ENCODE measurements around the gene PVRIG. TPM values are rescaled to one million over a fixed set of nuclear protein-coding genes. Genes with fewer than 3 reads are reported as not detected.
"Not testable (repeated sequence)": the region's sequence is repeated elsewhere in the genome, so short reads cannot be mapped to it uniquely, and the experiment has no call there.

Gene PVRIG
- total and polyA plus RNA-seq, 4 donors, result 0.41 to 1.6 (median 0.67) TPM

DNA sequence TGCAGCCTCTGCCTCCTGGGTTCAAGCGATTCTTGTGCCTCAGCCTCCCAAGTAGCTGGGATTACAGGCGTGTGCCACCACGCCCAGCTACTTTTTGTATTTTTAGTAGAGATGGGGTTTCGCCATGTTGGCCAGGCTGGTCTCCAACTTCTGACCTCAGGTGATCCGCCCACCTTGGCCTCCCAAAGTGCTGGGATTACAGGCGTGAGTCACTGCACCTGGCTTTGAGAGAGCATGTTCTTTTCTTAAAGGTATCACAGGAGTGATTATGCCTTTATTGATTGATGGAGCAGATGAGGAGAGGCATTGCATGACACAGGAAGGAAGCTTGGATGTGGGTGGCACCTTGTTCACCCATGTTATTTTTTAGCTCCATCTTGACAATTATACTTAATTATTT, 36.7 kb upstream of the PVRIG start:
- not testable (repeated sequence) for H3K27ac ChIP-seq (ENCODE audit: low read depth in 1 of 2, low read length in 1 of 2); H3K36me3 ChIP-seq (ENCODE audit: control insufficient read depth in 4 of 4, insufficient read depth in 4 of 4, low read length in 4 of 4); H3K27me3 ChIP-seq (ENCODE audit: control insufficient read depth in 3 of 3, insufficient read depth in 3 of 3, low read length in 2 of 3); H3K4me3 ChIP-seq; ATAC-seq (ENCODE audit: insufficient read depth, low FRiP score); H3K4me1 ChIP-seq (ENCODE audit: control insufficient read depth in 5 of 5, insufficient read depth in 5 of 5, low read length in 5 of 5); H3K9ac ChIP-seq (ENCODE audit: insufficient read depth in 1 of 2, low read length in 2 of 2); DNase-seq; H3K9me3 ChIP-seq (ENCODE audit: control insufficient read depth in 4 of 4, insufficient read depth in 3 of 4, low read length in 3 of 4)
- WGBS, 2 donors, result 91 to 97% methylated on average over 6 of the region's 6 CpGs

DNA sequence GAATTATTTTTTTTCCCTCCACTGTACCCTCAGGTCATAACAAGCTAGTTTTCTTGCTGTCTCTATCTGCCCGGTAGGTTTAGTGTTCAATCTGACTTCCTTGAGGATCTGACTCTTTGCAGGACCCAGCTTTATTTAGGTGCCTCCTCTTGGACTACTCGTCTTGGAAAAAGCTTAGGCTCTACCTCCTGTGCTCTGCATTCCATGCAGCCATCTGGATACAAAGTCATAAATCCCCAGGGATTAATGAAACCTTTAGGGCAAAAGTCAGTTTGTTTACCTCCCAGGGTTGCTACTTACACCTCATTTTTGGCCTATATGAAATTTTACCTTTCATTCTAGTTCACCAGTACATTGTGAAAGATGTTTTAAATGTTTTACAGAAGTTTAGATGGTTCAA, 34.0 kb upstream of the PVRIG start:
- H3K9me3 ChIP-seq (ENCODE audit: control insufficient read depth in 4 of 4, insufficient read depth in 3 of 4, low read length in 3 of 4), result no peaks in the 10 kb centered on the region
- H3K4me3 ChIP-seq, result no peak overlapping the region
- H3K9ac ChIP-seq (ENCODE audit: insufficient read depth in 1 of 2, low read length in 2 of 2), result no peak overlapping the region
- DNase-seq (no peak), ATAC-seq (ENCODE audit: insufficient read depth, low FRiP score) (no peak)
- no peaks in the 10 kb centered on the region for H3K27me3 ChIP-seq (ENCODE audit: control insufficient read depth in 3 of 3, insufficient read depth in 3 of 3, low read length in 2 of 3)
- no peak overlapping the region for H3K27ac ChIP-seq (ENCODE audit: low read depth in 1 of 2, low read length in 1 of 2)
- no peaks in the 10 kb centered on the region for H3K4me1 ChIP-seq (ENCODE audit: control insufficient read depth in 5 of 5, insufficient read depth in 5 of 5, low read length in 5 of 5)
- 79 to 91% methylated on average over 2 of the region's 2 CpGs for WGBS, 2 donors
- TF ChIP-seq, protein P1, sequence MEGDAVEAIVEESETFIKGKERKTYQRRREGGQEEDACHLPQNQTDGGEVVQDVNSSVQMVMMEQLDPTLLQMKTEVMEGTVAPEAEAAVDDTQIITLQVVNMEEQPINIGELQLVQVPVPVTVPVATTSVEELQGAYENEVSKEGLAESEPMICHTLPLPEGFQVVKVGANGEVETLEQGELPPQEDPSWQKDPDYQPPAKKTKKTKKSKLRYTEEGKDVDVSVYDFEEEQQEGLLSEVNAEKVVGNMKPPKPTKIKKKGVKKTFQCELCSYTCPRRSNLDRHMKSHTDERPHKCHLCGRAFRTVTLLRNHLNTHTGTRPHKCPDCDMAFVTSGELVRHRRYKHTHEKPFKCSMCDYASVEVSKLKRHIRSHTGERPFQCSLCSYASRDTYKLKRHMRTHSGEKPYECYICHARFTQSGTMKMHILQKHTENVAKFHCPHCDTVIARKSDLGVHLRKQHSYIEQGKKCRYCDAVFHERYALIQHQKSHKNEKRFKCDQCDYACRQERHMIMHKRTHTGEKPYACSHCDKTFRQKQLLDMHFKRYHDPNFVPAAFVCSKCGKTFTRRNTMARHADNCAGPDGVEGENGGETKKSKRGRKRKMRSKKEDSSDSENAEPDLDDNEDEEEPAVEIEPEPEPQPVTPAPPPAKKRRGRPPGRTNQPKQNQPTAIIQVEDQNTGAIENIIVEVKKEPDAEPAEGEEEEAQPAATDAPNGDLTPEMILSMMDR (IDR thresholded peaks at IDR 0.05; ENCODE audit: control extremely low read depth, extremely low read depth), result no peak
- no peaks in the 10 kb centered on the region for H3K36me3 ChIP-seq (ENCODE audit: control insufficient read depth in 4 of 4, insufficient read depth in 4 of 4, low read length in 4 of 4)

DNA sequence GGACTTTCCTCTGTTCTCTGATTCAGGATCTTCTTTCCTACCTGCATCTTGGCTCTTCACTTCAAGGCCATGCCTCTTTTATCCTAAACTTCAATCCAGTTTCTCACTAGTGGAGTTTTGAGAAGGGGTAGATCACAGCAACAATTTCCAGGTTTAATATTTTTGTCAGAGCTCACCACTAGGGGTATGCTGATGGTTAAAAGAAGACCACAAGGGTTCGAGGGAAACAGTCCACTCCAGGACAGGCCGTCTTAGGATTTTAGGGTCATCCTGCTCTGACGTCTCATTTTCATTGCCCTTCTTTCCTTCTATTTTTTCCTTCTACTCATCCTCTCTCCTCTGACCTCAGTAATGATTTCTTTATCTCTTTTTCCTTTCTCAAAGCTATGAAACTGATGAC, 30.7 kb upstream of the PVRIG start:
- WGBS, 2 donors, result 78 to 79% methylated on average over 3 of the region's 3 CpGs
- H3K27ac ChIP-seq (ENCODE audit: low read depth in 1 of 2, low read length in 1 of 2), result no peak overlapping the region
- H3K36me3 ChIP-seq (ENCODE audit: control insufficient read depth in 4 of 4, insufficient read depth in 4 of 4, low read length in 4 of 4), result no peaks in the 10 kb centered on the region
- H3K4me3 ChIP-seq, result no peak overlapping the region
- ATAC-seq (ENCODE audit: insufficient read depth, low FRiP score) (no peak), DNase-seq (no peak)
- TF ChIP-seq, protein P1 (IDR thresholded peaks at IDR 0.05; ENCODE audit: control extremely low read depth, extremely low read depth), result no peak
- no peaks in the 10 kb centered on the region for H3K9me3 ChIP-seq (ENCODE audit: control insufficient read depth in 4 of 4, insufficient read depth in 3 of 4, low read length in 3 of 4)
- H3K27me3 ChIP-seq (ENCODE audit: control insufficient read depth in 3 of 3, insufficient read depth in 3 of 3, low read length in 2 of 3), result no peaks in the 10 kb centered on the region
- H3K9ac ChIP-seq (ENCODE audit: insufficient read depth in 1 of 2, low read length in 2 of 2), result no peak overlapping the region
- no peaks in the 10 kb centered on the region for H3K4me1 ChIP-seq (ENCODE audit: control insufficient read depth in 5 of 5, insufficient read depth in 5 of 5, low read length in 5 of 5)

DNA sequence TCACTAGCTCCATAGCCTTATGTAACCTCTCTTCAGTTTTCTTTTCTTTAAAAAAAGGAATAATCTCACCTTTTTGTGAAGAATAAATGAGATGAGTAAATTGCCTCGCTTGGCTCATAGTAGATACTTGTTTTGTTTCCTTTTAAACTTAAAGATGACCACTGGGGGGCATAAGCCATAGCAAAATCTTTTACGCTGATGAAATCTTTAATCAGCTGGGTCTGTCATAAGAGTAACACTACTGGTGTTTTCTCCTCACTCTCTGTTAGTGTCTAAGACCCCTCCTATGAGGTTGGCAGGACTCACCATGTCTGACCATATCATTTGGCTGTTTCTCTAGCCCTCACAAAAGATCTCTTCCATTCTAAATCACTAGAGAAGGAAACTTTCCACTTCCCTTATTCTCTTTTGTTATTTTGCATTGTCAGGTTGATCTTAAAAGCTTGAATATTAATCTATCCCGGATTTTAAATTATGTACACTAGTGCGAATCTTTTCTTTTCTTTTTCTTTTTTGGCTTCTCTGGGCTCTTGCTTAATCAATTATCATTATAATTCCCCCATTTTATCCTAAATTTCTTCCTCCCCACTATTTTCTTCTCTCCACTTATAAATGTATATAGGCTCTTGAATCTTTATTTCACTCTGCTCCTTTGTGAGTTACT, 29.6 kb upstream of the PVRIG start:
- ATAC-seq (ENCODE audit: insufficient read depth, low FRiP score), result no peak
- peak in 2 of 3 donors; percentile 41 to 53 for DNase-seq
- no peak overlapping the region for H3K9ac ChIP-seq (ENCODE audit: insufficient read depth in 1 of 2, low read length in 2 of 2)
- H3K27me3 ChIP-seq (ENCODE audit: control insufficient read depth in 3 of 3, insufficient read depth in 3 of 3, low read length in 2 of 3), result no peaks in the 10 kb centered on the region
- H3K4me3 ChIP-seq, result no peak overlapping the region
- 59 to 64% methylated on average over 4 of the region's 4 CpGs for WGBS, 2 donors
- H3K9me3 ChIP-seq (ENCODE audit: control insufficient read depth in 4 of 4, insufficient read depth in 3 of 4, low read length in 3 of 4), result no peaks in the 10 kb centered on the region
- no peaks in the 10 kb centered on the region for H3K36me3 ChIP-seq (ENCODE audit: control insufficient read depth in 4 of 4, insufficient read depth in 4 of 4, low read length in 4 of 4)
- no peaks in the 10 kb centered on the region for H3K4me1 ChIP-seq (ENCODE audit: control insufficient read depth in 5 of 5, insufficient read depth in 5 of 5, low read length in 5 of 5)
- TF ChIP-seq, protein P1 (IDR thresholded peaks at IDR 0.05; ENCODE audit: control extremely low read depth, extremely low read depth), result no peak
- H3K27ac ChIP-seq (ENCODE audit: low read depth in 1 of 2, low read length in 1 of 2), result no peak overlapping the region
